IMR-90 (cell line): ENCODE results near the gene MPZL3. TPM values are rescaled to one million over a fixed set of nuclear protein-coding genes. Genes with fewer than 3 reads are reported as not detected.

Source experiments
- ATAC-seq: fragments of 200-7000 bp; cut with Tn5 transposase; 2 replicates; pipeline ENCODE4 v1.9.1; 2020; ENCODE audit warnings: low read depth, mild to moderate bottlenecking, moderate library complexity
- BruUV-seq: library from RNA; stranded (reverse); fragments of 400-500 nt; replicated peaks from 2 replicates; lab custom pipeline; 2021; lab: Mats Ljungman, UMichigan
- CTCF ChIA-PET: fragments of 300-600 bp; formaldehyde crosslinking; extraction: SDS; loops from one replicate; lab custom pipeline; 2021; ENCODE audit warnings: antibody characterized with exemption; lab: Yijun Ruan, JAX
- POLR2A ChIA-PET: fragments of 300-600 bp; sonication (Branson Sonifier 250); formaldehyde crosslinking; loops from one replicate; lab custom pipeline; 2022; ENCODE audit warnings: antibody characterized with exemption; ENCODE audit not compliant: unreplicated experiment; lab: Charles Lee
- DNase-seq: peaks from one replicate; pipeline ENCODE4 v3.0.0; 2013
- H2AFZ ChIP-seq: replicated peaks from 2 replicates; pipeline ENCODE3; 2013; ENCODE audit warnings: low read length, mild to moderate bottlenecking; ENCODE audit not compliant: poor library complexity
- H2AK5ac ChIP-seq: 2 replicates; pipeline ENCODE4 v1.6.1; 2013; ENCODE audit warnings: low read depth, low read length, inconsistent platforms
- H2AK9ac ChIP-seq: replicated peaks from 2 replicates; pipeline ENCODE3; 2013; ENCODE audit warnings: mild to moderate bottlenecking, low read depth, low read length, moderate library complexity; ENCODE audit not compliant: poor library complexity
- H2BK120ac ChIP-seq: 2 replicates; pipeline ENCODE4 v1.6.1; 2013; ENCODE audit warnings: low read depth, low read length, inconsistent platforms
- H2BK15ac ChIP-seq: 3 replicates; pipeline ENCODE4 v1.6.1; 2013; ENCODE audit warnings: low read depth, low read length, inconsistent platforms
- H2BK20ac ChIP-seq: 2 replicates; pipeline ENCODE4 v1.6.1; 2013; ENCODE audit warnings: low read depth, mild to moderate bottlenecking, inconsistent platforms, low read length, moderate library complexity
- H2BK5ac ChIP-seq: 2 replicates; pipeline ENCODE4 v1.6.1; 2013; ENCODE audit warnings: mild to moderate bottlenecking, low read depth, low read length, inconsistent platforms; ENCODE audit not compliant: poor library complexity, severe bottlenecking
- H3K14ac ChIP-seq: replicated peaks from 2 replicates; pipeline ENCODE4 v1.6.1; 2013; ENCODE audit warnings: low read depth, low read length, inconsistent platforms
- H3K18ac ChIP-seq: 2 replicates; pipeline ENCODE4 v1.6.1; 2013; ENCODE audit warnings: low read depth, low read length, control low read depth
- H3K23ac ChIP-seq: 2 replicates; pipeline ENCODE4 v1.6.1; 2013; ENCODE audit warnings: low read depth, low read length, inconsistent platforms
- H3K27ac ChIP-seq: 2 replicates; pipeline ENCODE4 v1.5.1; 2013; ENCODE audit warnings: mild to moderate bottlenecking, control low read depth, low read length; ENCODE audit not compliant: insufficient read depth
- H3K27me3 ChIP-seq: 2 replicates; pipeline ENCODE4 v1.6.1; 2013; ENCODE audit warnings: low read length; ENCODE audit not compliant: control insufficient read depth, insufficient read depth
- H3K36me3 ChIP-seq: 2 replicates; pipeline ENCODE4 v1.6.1; 2013; ENCODE audit warnings: low read length, mixed read lengths; ENCODE audit not compliant: control insufficient read depth, insufficient read depth
- H3K4ac ChIP-seq: 2 replicates; pipeline ENCODE4 v1.6.1; 2013; ENCODE audit warnings: low read depth, low read length, inconsistent platforms
- H3K4me1 ChIP-seq: 2 replicates; pipeline ENCODE4 v1.6.1; 2013; ENCODE audit warnings: low read length, mixed read lengths; ENCODE audit not compliant: control insufficient read depth, insufficient read depth
- H3K4me2 ChIP-seq: 2 replicates; pipeline ENCODE4 v1.6.1; 2013; ENCODE audit warnings: low read depth, mild to moderate bottlenecking, control low read depth, low read length, moderate library complexity
- H3K4me3 ChIP-seq: 2 replicates; pipeline ENCODE4 v1.5.1; 2013; ENCODE audit warnings: low read depth, mild to moderate bottlenecking, control low read depth, low read length, moderate library complexity; ENCODE audit not compliant: insufficient read depth
- H3K56ac ChIP-seq: 2 replicates; pipeline ENCODE4 v1.6.1; 2013; ENCODE audit warnings: low read length, inconsistent platforms; ENCODE audit not compliant: insufficient read depth; ENCODE audit errors: extremely low read depth
- H3K79me1 ChIP-seq, 2 experiments: 2 replicates each; pipeline ENCODE4 v1.6.1; 2013; ENCODE audit warnings: low read length in 2 of 2, inconsistent platforms in 1 of 2, low read depth in 1 of 2
- H3K9ac ChIP-seq: 2 replicates; pipeline ENCODE4 v1.6.1; 2013; ENCODE audit warnings: low read depth, low read length, control low read depth
- H3K9me1 ChIP-seq: 2 replicates; pipeline ENCODE4 v1.6.1; 2013; ENCODE audit warnings: low read length, inconsistent platforms; ENCODE audit not compliant: insufficient read depth
- H3K9me3 ChIP-seq: 2 replicates; pipeline ENCODE4 v1.6.1; 2013; ENCODE audit warnings: low read length; ENCODE audit not compliant: control insufficient read depth, insufficient read depth
- H4K20me1 ChIP-seq: 2 replicates; pipeline ENCODE4 v1.6.1; 2013; ENCODE audit warnings: low read length, inconsistent platforms; ENCODE audit not compliant: insufficient read depth
- H4K5ac ChIP-seq: 2 replicates; pipeline ENCODE4 v1.6.1; 2013; ENCODE audit warnings: mild to moderate bottlenecking, low read depth, low read length, control low read depth
- H4K8ac ChIP-seq, 2 experiments: 2 replicates each; pipeline ENCODE4 v1.6.1; 2013; ENCODE audit warnings: low read depth in 2 of 2, low read length in 2 of 2, control low read depth in 1 of 2, inconsistent platforms in 1 of 2
- H4K91ac ChIP-seq: 2 replicates; pipeline ENCODE4 v1.6.1; 2013; ENCODE audit warnings: low read depth, low read length, inconsistent platforms; ENCODE audit not compliant: insufficient read depth
- RAD21 ChIP-seq: IDR thresholded peaks from 2 replicates; pipeline ENCODE4 v1.6.1; 2012; ENCODE audit warnings: low read length, improper control_type of control experiment
- RFX5 ChIP-seq: IDR thresholded peaks from 2 replicates; pipeline ENCODE4 v1.8.0; 2012; ENCODE audit warnings: low read depth, mild to moderate bottlenecking, low read length, moderate library complexity
- SMC3 ChIP-seq: fragments of 150-350 bp; IDR thresholded peaks from 2 replicates; pipeline ENCODE4 v1.6.1; 2016; ENCODE audit warnings: low read depth, mild to moderate bottlenecking, antibody characterized with exemption, low read length, moderate library complexity
- WGBS, 2 experiments: methylation state at CpG; one replicate each; pipeline versions ENCODE4 v1.1.5 to v1.1.7; 2013; ENCODE audit warnings: missing lambda C conversion rate in 2 of 2; ENCODE audit not compliant: insufficient read length in 1 of 2; ENCODE audit errors: extremely low coverage in 2 of 2; 5-methylcytosine and 5-hydroxymethylcytosine counted together
- dilution Hi-C: fragments of 300-500 bp; cut with HindIII; formaldehyde crosslinking; loops from one replicate; pipeline ENCODE4 v1.14.3; 2018; ENCODE audit warnings: low sequenced_read_pairs; ENCODE audit not compliant: unreplicated experiment
- in situ Hi-C: fragments of 300-500 bp; cut with MboI; formaldehyde crosslinking; loops from 3 replicates; pipeline ENCODE4 v1.14.3; 2019; ENCODE audit warnings: low sequenced_read_pairs, inconsistent platforms, mixed read lengths
- intact Hi-C: fragments of 100-400 bp; cut with micrococcal nuclease; formaldehyde crosslinking; loops from 2 replicates; pipeline ENCODE4 v1.10.0; 2022
- polyA plus RNA-seq, 3 experiments: library from polyadenylated mRNA; depleted of rRNA; stranded (reverse); fragments of >200 nt; gene quantifications; 2 replicates each; pipeline ENCODE4 v1.2.3, GENCODE V29; 2012; ENCODE audit warnings: low replicate concordance in 1 of 3
- total RNA-seq: library from RNA; depleted of rRNA; stranded (reverse); fragments of >200 nt; gene quantifications from 2 replicates; pipeline ENCODE4 v1.2.3, GENCODE V29; 2012
- TF ChIP-seq, protein P1 (sequence below): fragments of 150-350 bp; IDR thresholded peaks from 2 replicates; pipeline ENCODE4 v1.6.1; 2016; ENCODE audit warnings: low read depth, mild to moderate bottlenecking, low read length, moderate library complexity, borderline replicate concordance
- TF ChIP-seq, protein P2 (sequence below): conservative IDR thresholded peaks from 2 replicates; pipeline ENCODE4 v1.5.1; 2012; ENCODE audit warnings: mild to moderate bottlenecking, low read depth, low read length, improper control_type of control experiment

The MPZL3 gene
- total and polyA plus RNA-seq, 2 of the 4 experiments (the other 2 are of a cell fraction) = 0.15 to 0.36 TPM

DNA sequence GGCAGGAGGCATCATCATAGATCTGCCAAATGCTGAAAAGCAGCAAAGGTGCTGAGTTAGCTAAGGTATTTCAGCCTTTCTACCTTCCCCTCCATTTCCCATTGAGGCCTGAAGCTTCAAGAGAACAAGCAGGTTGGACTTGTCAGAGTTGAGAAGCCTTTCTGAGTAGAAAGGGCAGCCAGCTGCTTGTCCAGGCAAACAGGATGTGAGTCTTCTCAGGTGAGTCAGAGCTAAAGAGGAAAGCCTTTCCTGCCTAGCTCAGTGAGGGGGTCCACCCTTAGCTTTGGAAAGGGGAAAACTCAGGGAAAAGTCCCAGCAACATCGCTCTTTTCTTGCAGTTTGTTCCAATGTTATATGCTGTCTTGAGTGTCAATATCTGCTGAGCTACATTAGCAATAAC lies 25.1 kb upstream of the MPZL3 start:
- no peak overlapping the region for H2BK5ac ChIP-seq
- H2AFZ ChIP-seq = no peak overlapping the region
- TF ChIP-seq, protein P1, sequence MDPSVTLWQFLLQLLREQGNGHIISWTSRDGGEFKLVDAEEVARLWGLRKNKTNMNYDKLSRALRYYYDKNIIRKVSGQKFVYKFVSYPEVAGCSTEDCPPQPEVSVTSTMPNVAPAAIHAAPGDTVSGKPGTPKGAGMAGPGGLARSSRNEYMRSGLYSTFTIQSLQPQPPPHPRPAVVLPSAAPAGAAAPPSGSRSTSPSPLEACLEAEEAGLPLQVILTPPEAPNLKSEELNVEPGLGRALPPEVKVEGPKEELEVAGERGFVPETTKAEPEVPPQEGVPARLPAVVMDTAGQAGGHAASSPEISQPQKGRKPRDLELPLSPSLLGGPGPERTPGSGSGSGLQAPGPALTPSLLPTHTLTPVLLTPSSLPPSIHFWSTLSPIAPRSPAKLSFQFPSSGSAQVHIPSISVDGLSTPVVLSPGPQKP = no peak
- TF ChIP-seq RFX5 (no peak), RAD21 (no peak), SMC3 (no peak)
- TF ChIP-seq, protein P2, sequence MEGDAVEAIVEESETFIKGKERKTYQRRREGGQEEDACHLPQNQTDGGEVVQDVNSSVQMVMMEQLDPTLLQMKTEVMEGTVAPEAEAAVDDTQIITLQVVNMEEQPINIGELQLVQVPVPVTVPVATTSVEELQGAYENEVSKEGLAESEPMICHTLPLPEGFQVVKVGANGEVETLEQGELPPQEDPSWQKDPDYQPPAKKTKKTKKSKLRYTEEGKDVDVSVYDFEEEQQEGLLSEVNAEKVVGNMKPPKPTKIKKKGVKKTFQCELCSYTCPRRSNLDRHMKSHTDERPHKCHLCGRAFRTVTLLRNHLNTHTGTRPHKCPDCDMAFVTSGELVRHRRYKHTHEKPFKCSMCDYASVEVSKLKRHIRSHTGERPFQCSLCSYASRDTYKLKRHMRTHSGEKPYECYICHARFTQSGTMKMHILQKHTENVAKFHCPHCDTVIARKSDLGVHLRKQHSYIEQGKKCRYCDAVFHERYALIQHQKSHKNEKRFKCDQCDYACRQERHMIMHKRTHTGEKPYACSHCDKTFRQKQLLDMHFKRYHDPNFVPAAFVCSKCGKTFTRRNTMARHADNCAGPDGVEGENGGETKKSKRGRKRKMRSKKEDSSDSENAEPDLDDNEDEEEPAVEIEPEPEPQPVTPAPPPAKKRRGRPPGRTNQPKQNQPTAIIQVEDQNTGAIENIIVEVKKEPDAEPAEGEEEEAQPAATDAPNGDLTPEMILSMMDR = no peak
- H3K4me3 ChIP-seq = no peak overlapping the region
- CTCF ChIA-PET = no interaction called here
- in situ Hi-C loops (no loop called here), intact Hi-C loops (no loop called here), dilution Hi-C loops (no loop called here)
- no peak overlapping the region for H2BK15ac ChIP-seq
- no peaks in the 10 kb centered on the region for H4K20me1 ChIP-seq
- H3K18ac ChIP-seq = no peak overlapping the region
- BruUV-seq = no TSS peak
- no peak overlapping the region for H4K91ac ChIP-seq
- WGBS, 2 experiments = no CpG with 5 or more reads among the region's 1 CpG
- no peak overlapping the region for H2AK5ac ChIP-seq
- H3K79me1 ChIP-seq = no peaks in the 10 kb centered on the region
- no peak overlapping the region for H3K4ac ChIP-seq
- H3K56ac ChIP-seq = no peak overlapping the region
- ATAC-seq (no peak), DNase-seq (peak; percentile 36)
- H3K4me1 ChIP-seq = no peaks in the 10 kb centered on the region
- no peak overlapping the region for H4K5ac ChIP-seq
- no peak overlapping the region for H3K27ac ChIP-seq
- H3K14ac ChIP-seq = no peak overlapping the region
- no peak overlapping the region for H3K4me2 ChIP-seq
- H3K23ac ChIP-seq = no peak overlapping the region
- H3K9ac ChIP-seq = no peak overlapping the region
- no peaks in the 10 kb centered on the region for H3K9me3 ChIP-seq
- no peak overlapping the region for H4K8ac ChIP-seq
- H3K27me3 ChIP-seq = no peaks in the 10 kb centered on the region
- H3K36me3 ChIP-seq = no peaks in the 10 kb centered on the region
- no peak overlapping the region for H2AK9ac ChIP-seq
- H2BK120ac ChIP-seq = no peak overlapping the region
- H2BK20ac ChIP-seq = no peak overlapping the region
- no peaks in the 10 kb centered on the region for H3K9me1 ChIP-seq
- POLR2A ChIA-PET = no interaction called here
